Prostate gland (tissue), 2 donors: ENCODE results near the gene TBC1D5. TPM values are rescaled to one million over a fixed set of nuclear protein-coding genes. Genes with fewer than 3 reads are reported as not detected.

Source experiments
- DNase-seq: peaks from one replicate; pipeline ENCODE4 v3.0.0-alpha.2; 2019; ENCODE audit warnings: low spot score
- H3K27ac ChIP-seq, 2 donors: fragments of 200-600 bp; sonication (generic); 2 replicates each; pipeline ENCODE4 v1.5.1; 2017 to 2019
- H3K27me3 ChIP-seq: fragments of 200-600 bp; sonication (generic); replicated peaks from 2 replicates; pipeline ENCODE4 v1.5.1; 2019; ENCODE audit not compliant: insufficient read depth
- H3K36me3 ChIP-seq, 2 donors: fragments of 200-600 bp; sonication (generic); 1 replicate in 1 of 2; 2 replicates in 1 of 2; pipeline versions ENCODE4 v1.5.1 to v1.8.1; 2017 to 2019
- H3K4me1 ChIP-seq: fragments of 200-600 bp; sonication (generic); replicated peaks from 2 replicates; pipeline ENCODE4 v1.5.1; 2019
- H3K4me3 ChIP-seq, 2 donors: fragments of 200-600 bp; sonication (generic); 2 replicates each; pipeline ENCODE4 v1.5.1; 2017 to 2019
- H3K9me3 ChIP-seq: fragments of 200-600 bp; sonication (generic); 2 replicates; pipeline ENCODE4 v1.5.1; 2017
- CTCF ChIP-seq, 4 experiments: fragments of 200-600 bp in 2 of 4; fragments of 450-650 bp in 2 of 4; sonication (generic) in 2 of 4; IDR thresholded peaks; 1 replicate in 3 of 4; 2 replicates in 1 of 4; pipeline ENCODE4 v1.5.1; 2016 to 2019; ENCODE audit warnings: antibody characterized with exemption in 4 of 4, mild to moderate bottlenecking in 2 of 4, moderate library complexity in 2 of 4
- POLR2A ChIP-seq: fragments of 450-650 bp; IDR thresholded peaks from one replicate; pipeline ENCODE4 v1.6.1; 2016; ENCODE audit warnings: antibody characterized with exemption, mild to moderate bottlenecking
- POLR2AphosphoS5 ChIP-seq: sonication (generic); formaldehyde crosslinking; IDR thresholded peaks from one replicate; pipeline ENCODE4 v1.6.1; 2017; ENCODE audit warnings: antibody characterized with exemption
- WGBS: methylation state at CpG from one replicate; pipeline ENCODE4 v1.1.5; 2018; 5-methylcytosine and 5-hydroxymethylcytosine counted together
- intact Hi-C: fragments of 100-400 bp; cut with DNase I; formaldehyde crosslinking; loops from one replicate; pipeline ENCODE4 v1.14.2; 2022
- total RNA-seq, 2 donors: library from RNA; depleted of rRNA; stranded (reverse); fragments of >200 nt; gene quantifications; one replicate each; pipeline ENCODE4 v1.1.0, GENCODE V29; 2016

The TBC1D5 gene
- total RNA-seq, 2 donors from 2014 or later: 64.8 to 99.2 TPM

GRCh38 chr3:17752876-17753631 is 10.6 kb upstream of the TBC1D5 start:
- Histone ChIP-seq H3K27me3 (no peaks in the 10 kb centered on the region), H3K4me3 (no peak overlapping the region), H3K4me1 (no peaks in the 10 kb centered on the region), H3K9me3 (no peaks in the 10 kb centered on the region), H3K36me3 (no peaks in the 10 kb centered on the region), H3K27ac (no peak overlapping the region)
- DNase-seq: no peak
- TF ChIP-seq CTCF (IDR thresholded peaks at IDR 0.05): no peak
- TF ChIP-seq POLR2A: no peak
- TF ChIP-seq POLR2AphosphoS5: no peak
- WGBS: 35% methylated on average over 1 of the region's 1 CpG
- intact Hi-C loops: no loop called here

- WGBS: 80% methylated on average over 2 of the region's 2 CpGs
- intact Hi-C loops: no loop called here
- TF ChIP-seq POLR2A (no peak), CTCF (IDR thresholded peaks at IDR 0.05) (no peak), POLR2AphosphoS5 (no peak)
Observed at GRCh38 chr3:17752436-17752835, 10.0 kb upstream of the TBC1D5 start.

GRCh38 chr3:17749705-17750293 is 7.4 kb upstream of the TBC1D5 start:
- H3K27me3 ChIP-seq: no peaks in the 10 kb centered on the region
- no peak overlapping the region for H3K4me3 ChIP-seq
- 84% methylated on average over 3 of the region's 3 CpGs for WGBS
- intact Hi-C loops: no loop called here
- no peak for DNase-seq
- no peaks in the 10 kb centered on the region for H3K4me1 ChIP-seq
- H3K9me3 ChIP-seq: no peaks in the 10 kb centered on the region
- TF ChIP-seq POLR2AphosphoS5 (no peak), CTCF (IDR thresholded peaks at IDR 0.05) (no peak), POLR2A (no peak)
- H3K36me3 ChIP-seq: no peaks in the 10 kb centered on the region
- no peak overlapping the region for H3K27ac ChIP-seq

More at GRCh38 chr3:17752436-17752835, 10.0 kb upstream of the TBC1D5 start:
- Histone ChIP-seq H3K27me3 (no peaks in the 10 kb centered on the region), H3K9me3 (no peaks in the 10 kb centered on the region), H3K27ac (no peak overlapping the region), H3K4me3 (no peak overlapping the region), H3K4me1 (no peaks in the 10 kb centered on the region), H3K36me3 (no peaks in the 10 kb centered on the region)
- DNase-seq: no peak

GRCh38 chr3:17749281-17749680 is 6.8 kb upstream of the TBC1D5 start:
- no peaks in the 10 kb centered on the region for H3K4me1 ChIP-seq
- TF ChIP-seq CTCF (IDR thresholded peaks at IDR 0.05) (no peak), POLR2A (no peak), POLR2AphosphoS5 (no peak)
- H3K9me3 ChIP-seq: no peaks in the 10 kb centered on the region
- DNase-seq: no peak
- H3K4me3 ChIP-seq: no peak overlapping the region
- no peak overlapping the region for H3K27ac ChIP-seq
- H3K36me3 ChIP-seq: no peaks in the 10 kb centered on the region
- 93% methylated on average over 1 of the region's 1 CpG for WGBS
- no peaks in the 10 kb centered on the region for H3K27me3 ChIP-seq
- intact Hi-C loops: no loop called here

- intact Hi-C loops: no loop called here
- 77% methylated on average over 6 of the region's 6 CpGs for WGBS
- H3K9me3 ChIP-seq: no peaks in the 10 kb centered on the region
- H3K27ac ChIP-seq: no peak overlapping the region
- H3K4me1 ChIP-seq: no peaks in the 10 kb centered on the region
- no peaks in the 10 kb centered on the region for H3K27me3 ChIP-seq
- H3K4me3 ChIP-seq: no peak overlapping the region
- DNase-seq: no peak
- no peaks in the 10 kb centered on the region for H3K36me3 ChIP-seq
- TF ChIP-seq POLR2A (no peak), POLR2AphosphoS5 (no peak), CTCF (IDR thresholded peaks at IDR 0.05) (no peak)
Observed at GRCh38 chr3:17747890-17748247, 5.4 kb upstream of the TBC1D5 start.
